Mucosa of stomach (tissue), 1 donor: ENCODE results near the gene LRRC4C.

Source experiments
- H3K27me3 ChIP-seq: one replicate; pipeline ENCODE4 v1.7.0; 2013; ENCODE audit warnings: mild to moderate bottlenecking, low read length; ENCODE audit not compliant: control insufficient read depth, insufficient read depth
- H3K36me3 ChIP-seq: one replicate; pipeline ENCODE4 v1.7.0; 2013; ENCODE audit warnings: low read length; ENCODE audit not compliant: control insufficient read depth, insufficient read depth
- H3K4me1 ChIP-seq: one replicate; pipeline ENCODE4 v1.7.0; 2013; ENCODE audit warnings: mild to moderate bottlenecking, low read length; ENCODE audit not compliant: control insufficient read depth, insufficient read depth
- H3K4me3 ChIP-seq: one replicate; pipeline ENCODE4 v1.7.0; 2013; ENCODE audit warnings: low read length
- H3K9ac ChIP-seq: one replicate; pipeline ENCODE4 v1.7.0; 2013; ENCODE audit warnings: mild to moderate bottlenecking, low read length, moderate library complexity
- H3K9me3 ChIP-seq: one replicate; pipeline ENCODE4 v1.7.0; 2013; ENCODE audit warnings: mild to moderate bottlenecking, low read length, moderate library complexity; ENCODE audit not compliant: control insufficient read depth
- donor health status: Pancreatic carcinoma.

Gene LRRC4C

DNA sequence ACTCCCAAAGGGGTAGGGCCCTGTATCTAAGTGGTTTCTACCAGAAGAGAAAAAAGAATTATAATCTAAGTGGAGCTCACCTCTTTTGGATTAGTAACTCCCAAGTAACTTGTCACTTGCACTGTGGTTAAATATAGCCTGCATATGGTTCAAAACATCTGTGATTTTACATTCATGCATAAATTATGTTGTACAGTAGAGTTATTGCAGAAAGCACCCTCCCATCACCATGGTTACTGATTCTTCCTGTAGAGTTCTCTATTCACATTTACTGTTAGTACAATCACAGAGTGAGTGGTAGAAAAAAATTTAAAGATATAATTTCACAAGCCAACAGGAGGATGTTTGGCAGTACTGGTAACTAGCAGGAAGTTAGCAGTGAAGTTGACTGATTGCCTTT is 80.4 kb downstream of the LRRC4C start:
- Histone ChIP-seq H3K9me3 (no peaks in the 10 kb centered on the region), H3K9ac (no peak overlapping the region), H3K4me1 (no peaks in the 10 kb centered on the region), H3K27me3 (no peaks in the 10 kb centered on the region), H3K36me3 (no peaks in the 10 kb centered on the region), H3K4me3 (no peak overlapping the region)

GRCh38 chr11:41377709-41378394 is 81.6 kb downstream of the LRRC4C start:
- Histone ChIP-seq H3K4me3 (no peak overlapping the region), H3K4me1 (no peaks in the 10 kb centered on the region), H3K9ac (no peak overlapping the region), H3K27me3 (no peaks in the 10 kb centered on the region), H3K36me3 (no peaks in the 10 kb centered on the region), H3K9me3 (no peaks in the 10 kb centered on the region)

GRCh38 chr11:41351825-41352224 is 107.6 kb downstream of the LRRC4C start:
- Histone ChIP-seq H3K4me1 (no peaks in the 10 kb centered on the region), H3K4me3 (no peak overlapping the region), H3K36me3 (no peaks in the 10 kb centered on the region), H3K9me3 (no peaks in the 10 kb centered on the region), H3K9ac (no peak overlapping the region), H3K27me3 (no peaks in the 10 kb centered on the region)

DNA sequence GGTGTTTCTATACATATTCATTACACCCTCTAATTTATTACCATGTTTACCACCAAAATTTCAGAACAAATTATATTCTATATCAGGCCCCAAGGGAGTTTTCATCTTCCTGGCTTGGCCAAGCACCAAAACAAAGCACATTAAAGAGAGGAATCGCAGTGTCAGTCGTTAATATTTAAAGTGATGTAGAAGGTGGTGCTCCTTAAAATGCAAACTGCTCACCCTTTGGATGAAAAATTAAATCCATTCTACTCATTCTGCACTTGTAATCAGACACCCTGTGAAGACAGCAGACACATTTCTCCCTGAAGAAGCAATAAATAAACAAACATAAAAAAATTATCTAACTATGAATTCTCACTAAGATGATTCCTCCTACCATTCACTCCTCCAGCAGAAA is 113.4 kb downstream of the LRRC4C start:
- H3K36me3 ChIP-seq, result no peaks in the 10 kb centered on the region
- H3K9ac ChIP-seq, result no peak overlapping the region
- H3K9me3 ChIP-seq, result no peaks in the 10 kb centered on the region
- no peak overlapping the region for H3K4me3 ChIP-seq
- H3K4me1 ChIP-seq, result no peaks in the 10 kb centered on the region
- no peaks in the 10 kb centered on the region for H3K27me3 ChIP-seq

DNA sequence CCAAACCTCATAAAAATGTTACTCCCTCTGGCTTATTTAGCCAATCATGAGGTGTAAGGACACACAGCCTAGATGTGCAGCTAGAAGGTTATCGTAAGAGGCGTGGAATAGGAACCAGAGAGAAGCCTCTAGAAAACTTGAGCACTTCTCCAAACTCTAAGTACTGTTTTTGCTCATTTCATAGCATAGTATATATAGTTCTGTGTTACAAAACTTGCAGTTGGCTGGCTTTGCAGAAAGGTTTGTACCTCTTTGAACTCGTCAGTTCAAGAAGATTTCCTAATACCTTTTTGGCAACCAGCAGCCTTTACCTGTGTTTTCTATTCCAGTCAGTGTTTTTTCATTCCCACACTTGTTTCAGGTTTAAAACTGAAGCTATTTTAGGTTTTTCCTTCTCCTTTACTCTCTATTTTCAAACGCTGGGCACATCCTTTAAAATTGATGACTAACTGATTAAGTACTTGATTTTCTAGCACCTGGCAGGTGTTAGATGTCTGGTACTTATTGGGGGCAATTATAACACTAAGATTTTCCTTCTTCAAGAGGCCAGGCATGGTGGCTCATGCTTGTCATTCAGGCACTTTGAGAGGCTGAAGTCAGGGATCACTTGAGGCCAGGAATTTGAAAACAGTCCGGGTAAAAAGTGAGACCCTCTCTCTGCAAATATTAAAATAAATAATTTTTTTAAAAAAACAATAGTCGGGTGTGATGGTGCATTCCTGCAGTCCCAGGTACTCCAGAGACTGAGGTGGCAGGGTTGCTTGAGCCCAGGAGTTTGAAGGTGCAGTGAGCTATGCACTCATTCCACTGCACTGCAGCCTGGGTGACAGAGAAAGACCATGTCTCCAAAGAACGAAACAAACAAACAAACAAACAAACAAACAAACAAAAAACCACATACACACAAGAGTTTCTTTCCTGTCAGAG is 125.2 kb downstream of the LRRC4C start:
- Histone ChIP-seq H3K36me3 (no peaks in the 10 kb centered on the region), H3K4me3 (no peak overlapping the region), H3K27me3 (no peaks in the 10 kb centered on the region), H3K4me1 (no peaks in the 10 kb centered on the region), H3K9ac (no peak overlapping the region), H3K9me3 (no peaks in the 10 kb centered on the region)

GRCh38 chr11:41333357-41333756 is 126.1 kb downstream of the LRRC4C start:
- H3K9ac ChIP-seq, result no peak overlapping the region
- H3K9me3 ChIP-seq, result no peaks in the 10 kb centered on the region
- no peaks in the 10 kb centered on the region for H3K27me3 ChIP-seq
- H3K36me3 ChIP-seq, result no peaks in the 10 kb centered on the region
- no peaks in the 10 kb centered on the region for H3K4me1 ChIP-seq
- no peak overlapping the region for H3K4me3 ChIP-seq

DNA sequence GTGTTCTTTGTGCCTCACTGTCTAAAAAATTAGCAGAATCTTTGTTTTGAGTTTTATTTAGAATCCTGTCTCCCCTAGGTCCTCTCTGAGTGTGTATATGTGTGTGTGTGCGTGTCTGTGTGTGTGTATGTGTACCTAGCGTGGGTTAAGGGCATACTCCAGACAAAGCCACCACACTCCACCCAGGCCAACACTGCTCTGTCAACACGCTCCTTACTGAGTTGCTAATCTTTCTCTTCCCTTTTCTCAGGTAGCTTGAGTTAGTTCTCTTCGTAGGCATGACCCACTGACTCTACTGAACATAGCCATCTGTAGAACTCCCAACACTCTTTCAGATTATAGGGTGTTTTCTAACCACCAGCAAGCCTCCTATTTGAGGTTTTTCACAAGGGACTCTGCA is 131.1 kb downstream of the LRRC4C start:
- Histone ChIP-seq H3K27me3 (no peaks in the 10 kb centered on the region), H3K4me1 (no peaks in the 10 kb centered on the region), H3K9ac (no peak overlapping the region), H3K9me3 (no peaks in the 10 kb centered on the region), H3K36me3 (no peaks in the 10 kb centered on the region), H3K4me3 (no peak overlapping the region)

DNA sequence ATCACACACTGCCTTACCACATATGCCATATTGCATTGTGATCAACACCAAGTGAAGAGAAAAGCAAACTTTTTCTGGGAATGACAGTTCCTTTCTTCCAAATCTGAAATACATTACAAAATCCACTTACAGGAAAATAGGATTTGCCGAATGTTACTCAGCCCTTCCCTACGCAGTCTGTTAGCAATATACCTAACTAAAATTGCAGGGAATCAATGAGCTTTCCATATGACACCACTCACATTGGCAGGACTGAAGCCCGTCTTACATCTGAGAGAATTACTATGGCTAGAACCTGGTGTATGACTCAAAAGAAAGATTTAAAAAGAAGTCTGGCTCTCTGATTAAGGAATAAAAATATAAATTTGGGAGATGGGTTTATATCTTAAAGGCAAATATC is 136.0 kb downstream of the LRRC4C start:
- Histone ChIP-seq H3K9me3 (no peaks in the 10 kb centered on the region), H3K4me3 (no peak overlapping the region)

GRCh38 chr11:41320653-41321052 is 138.8 kb downstream of the LRRC4C start:
- Histone ChIP-seq H3K9me3 (no peaks in the 10 kb centered on the region), H3K9ac (no peak overlapping the region), H3K27me3 (no peaks in the 10 kb centered on the region), H3K4me1 (no peaks in the 10 kb centered on the region), H3K4me3 (no peak overlapping the region), H3K36me3 (no peaks in the 10 kb centered on the region)

More for the DNA sequence above, 136.0 kb downstream of the LRRC4C start:
- H3K4me1 ChIP-seq, result no peaks in the 10 kb centered on the region
- H3K36me3 ChIP-seq, result no peaks in the 10 kb centered on the region
- H3K9ac ChIP-seq, result no peak overlapping the region
- no peaks in the 10 kb centered on the region for H3K27me3 ChIP-seq

- H3K4me1 ChIP-seq, result no peaks in the 10 kb centered on the region
- H3K27me3 ChIP-seq, result no peaks in the 10 kb centered on the region
- H3K9me3 ChIP-seq, result no peaks in the 10 kb centered on the region
- H3K4me3 ChIP-seq, result no peak overlapping the region
- H3K36me3 ChIP-seq, result no peaks in the 10 kb centered on the region
- H3K9ac ChIP-seq, result no peak overlapping the region
Measured at GRCh38 chr11:41320238-41320637, 139.2 kb downstream of the LRRC4C start.

GRCh38 chr11:41319434-41319833 is 140.0 kb downstream of the LRRC4C start:
- Histone ChIP-seq H3K36me3 (no peaks in the 10 kb centered on the region), H3K4me1 (no peaks in the 10 kb centered on the region), H3K9ac (no peak overlapping the region), H3K9me3 (no peaks in the 10 kb centered on the region), H3K27me3 (no peaks in the 10 kb centered on the region), H3K4me3 (no peak overlapping the region)

DNA sequence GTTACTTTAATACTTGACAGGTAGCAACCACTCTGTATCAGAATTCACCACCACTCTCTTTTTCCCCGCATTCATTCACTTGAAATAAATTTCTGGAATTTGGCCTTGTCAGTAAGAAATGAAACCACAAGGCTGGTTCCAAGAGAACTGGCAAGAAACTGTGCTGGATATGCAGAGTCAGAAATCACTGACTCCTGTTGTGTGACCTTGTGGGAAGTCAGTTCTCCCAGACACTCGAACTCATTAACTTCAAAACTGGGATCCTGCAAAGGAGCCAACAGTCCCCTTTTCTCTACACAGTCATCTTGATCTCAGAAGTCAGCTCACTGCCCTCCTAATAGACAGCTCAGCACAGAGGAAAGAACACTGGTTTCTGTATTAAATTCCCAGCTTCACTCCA is 142.7 kb downstream of the LRRC4C start:
- Histone ChIP-seq H3K27me3 (no peaks in the 10 kb centered on the region), H3K9me3 (no peaks in the 10 kb centered on the region), H3K4me3 (no peak overlapping the region), H3K9ac (no peak overlapping the region), H3K36me3 (no peaks in the 10 kb centered on the region), H3K4me1 (no peaks in the 10 kb centered on the region)
